ENCODE data around the gene ADGRG3. TPM values are rescaled to one million over a fixed set of nuclear protein-coding genes. Genes with fewer than 3 reads are reported as not detected.
"Not testable (repeated sequence)": the region's sequence is repeated elsewhere in the genome, so short reads cannot be mapped to it uniquely, and the experiment has no call there.

Gene ADGRG3
- total RNA-seq, 1 experiment from 2014 or later, result 0.46 TPM

DNA sequence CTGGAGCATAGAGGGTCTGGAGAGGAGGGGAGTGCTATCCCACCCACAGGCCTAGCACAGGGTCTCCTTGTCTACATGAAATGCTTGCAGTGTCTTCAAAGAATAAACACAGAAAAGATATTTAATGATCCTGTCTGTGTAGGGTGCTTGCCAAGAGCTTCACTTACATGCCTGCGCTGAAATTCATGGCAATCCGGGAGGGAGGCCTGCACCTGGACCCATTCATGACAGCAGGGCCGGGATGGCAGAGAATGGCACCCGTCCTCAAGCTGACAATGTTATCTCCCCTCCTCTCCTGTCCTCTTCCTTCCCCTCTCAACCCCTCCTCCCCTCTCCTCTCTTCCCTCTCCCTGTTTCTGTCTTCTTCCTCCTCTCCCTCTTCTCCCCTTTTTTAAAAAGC is 2.1 kb downstream of the ADGRG3 start:
- H3K4ac ChIP-seq (ENCODE audit: low read depth, low read length), result no peak overlapping the region
- H2AFZ ChIP-seq (ENCODE audit: low read length), result no peak overlapping the region
- Mint-ChIP-seq H3K4me3 (no peak overlapping the region), H3K4me1 (peaks cover 0 to 4% of the 10 kb centered on the region in 2 experiments; a peak in 1 of 4 replicates), H3K36me3 (ENCODE audit: insufficient read depth in 1 of 3, low read depth in 3 of 3) (no peaks in the 10 kb centered on the region; a peak in 1 of 7 replicates), H3K27ac (no peak overlapping the region), H3K27me3 (ENCODE audit: low read depth) (peaks cover 12% of the 10 kb centered on the region), H3K9me3 (no peaks in the 10 kb centered on the region)
- H3K4me1 ChIP-seq (ENCODE audit: insufficient read depth, low read length), result no peaks in the 10 kb centered on the region
- H3K9ac ChIP-seq (ENCODE audit: extremely low read depth, insufficient read length, low read length), result no peak overlapping the region
- H3T11ph ChIP-seq (ENCODE audit: low read length), result no peak overlapping the region
- TF ChIP-seq, protein P1, sequence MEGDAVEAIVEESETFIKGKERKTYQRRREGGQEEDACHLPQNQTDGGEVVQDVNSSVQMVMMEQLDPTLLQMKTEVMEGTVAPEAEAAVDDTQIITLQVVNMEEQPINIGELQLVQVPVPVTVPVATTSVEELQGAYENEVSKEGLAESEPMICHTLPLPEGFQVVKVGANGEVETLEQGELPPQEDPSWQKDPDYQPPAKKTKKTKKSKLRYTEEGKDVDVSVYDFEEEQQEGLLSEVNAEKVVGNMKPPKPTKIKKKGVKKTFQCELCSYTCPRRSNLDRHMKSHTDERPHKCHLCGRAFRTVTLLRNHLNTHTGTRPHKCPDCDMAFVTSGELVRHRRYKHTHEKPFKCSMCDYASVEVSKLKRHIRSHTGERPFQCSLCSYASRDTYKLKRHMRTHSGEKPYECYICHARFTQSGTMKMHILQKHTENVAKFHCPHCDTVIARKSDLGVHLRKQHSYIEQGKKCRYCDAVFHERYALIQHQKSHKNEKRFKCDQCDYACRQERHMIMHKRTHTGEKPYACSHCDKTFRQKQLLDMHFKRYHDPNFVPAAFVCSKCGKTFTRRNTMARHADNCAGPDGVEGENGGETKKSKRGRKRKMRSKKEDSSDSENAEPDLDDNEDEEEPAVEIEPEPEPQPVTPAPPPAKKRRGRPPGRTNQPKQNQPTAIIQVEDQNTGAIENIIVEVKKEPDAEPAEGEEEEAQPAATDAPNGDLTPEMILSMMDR (conservative IDR thresholded peaks at IDR 0.05), result no peak
- no peak overlapping the region for H3K18ac ChIP-seq (ENCODE audit: insufficient read length, low read depth, low read length)
- H3K27me3 ChIP-seq (ENCODE audit: insufficient read depth, low read length), result no peaks in the 10 kb centered on the region
- H2AK5ac ChIP-seq (ENCODE audit: insufficient read length, low read length), result no peak overlapping the region
- H2BK20ac ChIP-seq (ENCODE audit: low read depth, low read length, poor library complexity, severe bottlenecking), result no peak overlapping the region
- no peaks in the 10 kb centered on the region for H3K79me1 ChIP-seq (ENCODE audit: insufficient read depth, low read depth, low read length, poor library complexity, severe bottlenecking)
- H4K8ac ChIP-seq (replicated peaks; ENCODE audit: insufficient read length, low read depth, low read length), result no peak overlapping the region
- no peaks in the 10 kb centered on the region for H3K9me3 ChIP-seq (ENCODE audit: control insufficient read depth, low read depth, low read length)
- no peak overlapping the region for H3K27ac ChIP-seq (ENCODE audit: insufficient read length, low read depth, low read length)
- no peak overlapping the region for H2BK120ac ChIP-seq (ENCODE audit: low read depth, low read length, poor library complexity, severe bottlenecking)
- no peak overlapping the region for H3K56ac ChIP-seq (ENCODE audit: insufficient read length, low read depth, low read length)
- no peak overlapping the region for H2BK15ac ChIP-seq (ENCODE audit: low read depth, low read length)
- H2BK5ac ChIP-seq (ENCODE audit: insufficient read length, low read length), result no peak overlapping the region
- no peak overlapping the region for H2BK12ac ChIP-seq (ENCODE audit: insufficient read length, low read depth, low read length)
- H3K23ac ChIP-seq (ENCODE audit: insufficient read length, low read depth, low read length), result no peak overlapping the region
- WGBS (ENCODE audit: extremely low coverage, insufficient read length, low lambda C conversion rate), result no CpG with 5 or more reads among the region's 4 CpGs
- no peak overlapping the region for H4K5ac ChIP-seq (ENCODE audit: insufficient read length, low read depth, low read length)
- no peak overlapping the region for H3K4me2 ChIP-seq (ENCODE audit: insufficient read depth, insufficient read length, low read length)
- H3K23me2 ChIP-seq (ENCODE audit: insufficient read length, low read depth, low read length, poor library complexity, severe bottlenecking), result no peaks in the 10 kb centered on the region
- H4K20me1 ChIP-seq (ENCODE audit: control insufficient read depth, insufficient read depth, insufficient read length), result no peaks in the 10 kb centered on the region
- H3K79me2 ChIP-seq (ENCODE audit: insufficient read depth, low read length), result no peaks in the 10 kb centered on the region
- no peak for DNase-seq
- no peak overlapping the region for H3K14ac ChIP-seq (ENCODE audit: insufficient read depth, low read length)
- H4K91ac ChIP-seq (ENCODE audit: insufficient read length, low read depth, low read length), result no peak overlapping the region

DNA sequence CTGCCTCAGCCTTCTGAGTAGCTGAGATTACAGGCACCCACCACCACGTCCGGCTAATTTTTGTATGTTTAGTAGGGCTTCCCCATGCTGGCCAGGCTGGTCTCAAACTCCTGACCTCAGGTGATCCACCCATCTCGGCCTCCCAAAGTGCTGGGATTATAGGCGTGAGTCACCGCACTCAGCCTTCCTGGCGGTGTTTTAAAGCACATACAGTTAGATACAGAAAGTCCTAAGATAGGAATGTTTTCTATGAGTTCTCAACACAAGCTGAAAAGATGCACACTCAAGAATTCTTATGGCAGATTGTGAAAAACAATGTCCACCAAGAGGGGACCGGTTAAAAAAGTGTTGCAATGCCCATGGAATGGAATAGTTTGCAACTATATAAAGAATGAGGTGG is 3.3 kb downstream of the ADGRG3 start:
- H3K79me1 ChIP-seq (ENCODE audit: insufficient read depth, low read depth, low read length, poor library complexity, severe bottlenecking); H2AFZ ChIP-seq (ENCODE audit: low read length); H3K56ac ChIP-seq (ENCODE audit: insufficient read length, low read depth, low read length); H2BK120ac ChIP-seq (ENCODE audit: low read depth, low read length, poor library complexity, severe bottlenecking); H2BK20ac ChIP-seq (ENCODE audit: low read depth, low read length, poor library complexity, severe bottlenecking); H3K4me2 ChIP-seq (ENCODE audit: insufficient read depth, insufficient read length, low read length); H2BK15ac ChIP-seq (ENCODE audit: low read depth, low read length); H3K79me2 ChIP-seq (ENCODE audit: insufficient read depth, low read length); H3K27ac Mint-ChIP-seq; H3K27me3 ChIP-seq (ENCODE audit: insufficient read depth, low read length); H4K8ac ChIP-seq (replicated peaks; ENCODE audit: insufficient read length, low read depth, low read length); H3K23ac ChIP-seq (ENCODE audit: insufficient read length, low read depth, low read length); H3T11ph ChIP-seq (ENCODE audit: low read length); H4K20me1 ChIP-seq (ENCODE audit: control insufficient read depth, insufficient read depth, insufficient read length); H3K4me1 ChIP-seq (ENCODE audit: insufficient read depth, low read length); H3K14ac ChIP-seq (ENCODE audit: insufficient read depth, low read length); H3K9ac ChIP-seq (ENCODE audit: extremely low read depth, insufficient read length, low read length); H3K9me3 Mint-ChIP-seq; H4K5ac ChIP-seq (ENCODE audit: insufficient read length, low read depth, low read length); DNase-seq; H3K36me3 Mint-ChIP-seq (ENCODE audit: insufficient read depth in 1 of 3, low read depth in 3 of 3); H3K4me3 Mint-ChIP-seq; H3K4ac ChIP-seq (ENCODE audit: low read depth, low read length); H2AK5ac ChIP-seq (ENCODE audit: insufficient read length, low read length); H3K27ac ChIP-seq (ENCODE audit: insufficient read length, low read depth, low read length); H3K23me2 ChIP-seq (ENCODE audit: insufficient read length, low read depth, low read length, poor library complexity, severe bottlenecking); H3K9me3 ChIP-seq (ENCODE audit: control insufficient read depth, low read depth, low read length); H2BK5ac ChIP-seq (ENCODE audit: insufficient read length, low read length); H3K18ac ChIP-seq (ENCODE audit: insufficient read length, low read depth, low read length); H4K91ac ChIP-seq (ENCODE audit: insufficient read length, low read depth, low read length); H2BK12ac ChIP-seq (ENCODE audit: insufficient read length, low read depth, low read length): not testable (repeated sequence)
- no CpG with 5 or more reads among the region's 7 CpGs for WGBS (ENCODE audit: extremely low coverage, insufficient read length, low lambda C conversion rate)
- Mint-ChIP-seq H3K4me1 (peaks cover 0 to 14% of the 10 kb centered on the region in 2 experiments; a peak in 3 of 4 replicates), H3K27me3 (ENCODE audit: low read depth) (peaks cover 18% of the 10 kb centered on the region)
